Measurements from ENCODE around the gene CADPS2.

- TF ChIP-seq POLR2AphosphoS5 (IDR thresholded peaks at IDR 0.05; ENCODE audit: low read depth, low read length) (no peak), POLR2A (IDR thresholded peaks at IDR 0.05; ENCODE audit: low read depth, low read length) (no peak)
Measured at GRCh38 chr7:122311050-122311700, 575.1 kb downstream of the CADPS2 start.
